ENCODE results near the gene GSTP1. TPM values are rescaled to one million over a fixed set of nuclear protein-coding genes. Genes with fewer than 3 reads are reported as not detected.

The GSTP1 gene
- total RNA-seq, 1 donor from 2014 or later, result 431 TPM

DNA sequence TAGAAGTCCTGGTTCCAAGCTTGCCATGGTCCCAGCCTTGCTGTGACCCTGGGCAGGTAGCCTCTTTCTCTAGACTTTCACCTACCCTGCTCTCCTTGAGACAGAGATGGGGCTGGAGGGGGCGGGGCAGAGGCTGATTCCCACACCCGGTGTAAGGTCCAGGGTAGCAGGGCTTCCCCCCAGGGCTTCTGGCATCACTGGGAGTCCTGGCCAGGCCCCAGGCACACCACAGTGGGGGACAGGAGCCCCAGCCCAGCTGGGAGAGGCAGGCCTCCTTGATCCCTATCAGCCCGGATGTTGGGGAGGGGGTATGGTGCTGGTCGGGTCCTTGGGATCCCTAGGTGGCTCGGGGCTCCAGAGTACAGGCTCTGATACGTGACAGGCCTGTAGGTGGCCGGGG is 47.8 kb downstream of the GSTP1 start:
- DNase-seq, result no peak

DNA sequence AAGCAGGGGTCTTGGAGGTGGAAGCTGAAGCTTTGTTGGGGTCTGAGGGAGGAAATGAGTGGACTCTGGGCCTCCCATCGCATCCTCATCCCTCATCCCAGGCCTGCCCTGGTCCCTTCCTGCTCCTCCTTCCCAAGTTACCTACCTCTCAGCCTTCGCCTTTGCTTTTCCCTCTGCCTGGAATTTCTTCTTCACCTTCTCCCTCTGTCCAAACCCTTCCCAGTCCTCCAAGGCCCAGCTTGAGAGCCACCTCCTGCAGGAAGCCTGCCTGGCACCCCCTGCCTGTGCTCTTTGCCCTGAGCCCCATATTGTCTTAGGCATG is 48.2 kb downstream of the GSTP1 start:
- no peak for DNase-seq

DNA sequence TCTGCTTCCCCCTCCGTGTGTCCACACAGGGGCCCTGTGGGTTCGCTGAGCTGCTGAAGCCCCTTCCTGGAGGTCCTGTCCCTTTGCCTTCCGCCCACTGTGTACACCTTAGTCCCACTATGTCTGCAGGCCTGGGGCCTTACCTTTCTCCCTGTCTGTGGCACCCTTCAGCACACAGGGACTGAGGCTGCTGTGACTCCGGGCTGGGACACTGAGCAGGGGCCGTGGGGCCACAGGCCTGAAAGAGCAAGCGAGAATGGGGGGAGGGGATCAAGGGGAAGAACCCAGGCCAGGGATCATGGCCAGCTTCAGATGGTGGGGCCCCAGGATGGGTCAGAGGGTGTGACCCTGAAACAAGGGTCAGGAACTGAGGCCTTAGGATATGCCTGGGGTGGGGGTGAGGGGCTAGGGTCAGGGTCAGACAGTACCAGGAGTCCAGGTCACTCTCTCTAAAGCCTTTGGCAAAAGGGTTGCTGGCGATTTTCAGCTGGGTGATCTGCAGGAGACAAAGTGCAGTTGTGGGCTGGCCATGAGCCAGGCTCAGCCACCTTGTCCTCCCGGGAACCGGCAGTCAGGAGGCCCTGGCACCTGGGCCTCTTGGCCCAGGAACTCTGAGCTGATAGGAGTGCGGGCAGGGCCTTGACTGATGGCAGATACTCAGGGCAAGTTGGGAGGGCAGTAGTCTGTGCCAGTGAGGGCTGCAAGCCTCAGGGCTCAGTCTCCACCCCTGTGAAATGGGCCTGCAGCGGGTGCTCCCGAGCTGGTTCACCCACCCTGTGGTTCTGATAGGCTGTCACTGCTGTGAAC is 48.8 kb downstream of the GSTP1 start:
- no peak for DNase-seq

DNA sequence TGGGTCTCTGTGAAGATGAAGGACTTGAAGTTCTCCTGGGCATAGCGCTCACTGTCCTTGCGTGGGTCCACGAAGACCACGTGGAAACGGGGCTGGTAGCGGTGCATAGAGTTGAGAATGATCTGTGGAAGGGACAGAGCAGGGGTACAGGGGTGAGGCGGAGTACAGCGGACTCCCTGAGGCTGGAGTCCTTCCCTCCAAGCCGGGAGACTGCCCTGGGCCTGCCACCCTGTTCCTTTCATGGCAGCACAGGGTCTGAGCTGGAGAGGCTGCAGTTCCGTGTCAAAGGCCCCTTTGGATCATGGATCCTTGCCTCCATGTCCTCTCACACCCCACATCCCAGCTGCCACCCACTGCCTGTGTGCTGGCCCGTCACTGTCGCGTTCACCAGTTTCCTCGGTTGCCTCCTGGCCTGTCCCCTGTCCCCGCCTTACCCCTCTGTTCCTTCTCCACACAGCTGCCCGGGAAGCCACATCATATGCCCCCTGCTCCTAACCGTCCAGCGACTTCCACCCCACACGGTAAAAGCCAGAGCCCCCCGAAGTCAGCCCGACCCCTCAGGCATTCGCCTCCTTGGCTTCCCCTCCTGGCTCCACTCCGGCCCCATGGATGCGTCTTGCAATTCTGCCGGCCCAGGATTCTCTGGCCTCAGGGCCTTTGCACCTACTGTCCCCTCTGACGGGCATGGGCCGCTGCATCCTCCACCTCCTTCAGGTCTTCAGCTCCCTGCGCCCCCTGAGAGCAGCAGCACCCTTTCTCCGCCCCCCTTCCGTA is 49.6 kb downstream of the GSTP1 start:
- no peak for DNase-seq

DNA sequence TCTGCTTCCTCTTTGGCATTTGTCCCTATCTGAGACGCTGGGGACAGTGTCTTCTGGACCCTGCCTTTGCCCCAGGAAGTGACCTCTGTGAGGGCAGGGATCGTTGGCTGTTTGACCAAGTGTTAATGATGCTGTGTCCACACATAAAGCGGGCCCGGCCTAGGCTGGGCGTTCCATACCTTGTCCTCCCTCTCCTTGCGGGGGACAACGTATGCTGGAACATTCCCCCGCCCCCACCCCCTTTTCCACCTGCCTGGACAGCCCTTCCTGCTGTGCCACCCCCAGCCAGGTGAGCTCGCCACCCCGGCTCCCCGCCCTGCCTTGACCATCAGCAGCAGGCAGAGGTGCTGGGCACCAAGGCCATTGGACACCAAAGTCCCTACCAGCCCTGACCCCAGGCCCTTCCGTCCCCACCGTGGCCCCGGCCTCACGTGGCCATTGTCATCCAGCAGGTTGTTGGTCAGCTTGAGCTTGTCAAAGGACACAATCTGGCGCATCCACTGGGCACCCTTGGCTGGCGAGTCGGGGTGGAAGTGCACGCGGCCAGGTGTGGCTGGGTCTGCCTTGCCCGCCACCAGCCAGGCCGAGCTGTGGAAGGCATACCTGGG is 50.2 kb downstream of the GSTP1 start:
- DNase-seq, result no peak

DNA sequence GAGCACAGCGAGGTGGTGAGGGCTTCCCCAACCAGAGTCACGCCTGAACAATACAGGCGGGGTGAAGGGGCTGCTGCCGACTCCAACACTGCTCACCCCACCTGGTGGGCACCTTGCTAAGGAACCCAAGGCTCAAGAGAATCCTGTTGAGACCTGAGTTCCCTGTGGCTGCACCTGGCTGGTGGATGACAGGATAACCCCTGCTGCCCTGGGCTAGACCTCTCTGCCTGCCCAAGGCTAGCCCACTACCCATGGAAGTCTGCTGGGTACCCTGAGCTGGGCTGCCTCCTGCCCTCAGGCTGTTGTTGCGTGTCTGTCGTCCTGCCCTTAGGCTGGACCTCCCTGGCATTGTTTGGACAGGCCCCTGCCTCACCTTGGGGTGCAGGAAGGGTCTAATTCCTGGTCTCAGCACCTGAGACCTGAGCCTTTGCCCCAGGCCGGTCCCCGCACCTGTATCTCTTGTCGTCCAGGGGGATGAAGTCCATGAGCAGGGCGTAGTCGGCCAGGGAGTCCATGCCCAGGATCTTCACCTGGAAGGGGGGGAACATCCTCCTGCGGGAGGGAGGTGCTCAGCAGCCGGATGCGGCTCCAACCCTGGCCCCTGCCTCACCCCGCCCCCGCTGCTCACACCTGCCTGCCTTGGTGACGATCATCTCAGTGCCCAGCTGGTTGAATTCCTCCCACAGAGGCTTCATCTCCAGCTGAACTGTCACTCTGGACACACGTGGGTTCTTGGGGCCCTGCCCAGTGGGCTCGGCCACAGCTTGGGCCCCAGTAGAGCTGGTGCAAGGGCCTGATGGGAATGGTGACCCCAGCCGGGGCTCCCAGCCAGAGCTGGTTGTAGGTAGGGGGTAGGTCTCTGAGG is 51.0 kb downstream of the GSTP1 start:
- no peak for DNase-seq

DNA sequence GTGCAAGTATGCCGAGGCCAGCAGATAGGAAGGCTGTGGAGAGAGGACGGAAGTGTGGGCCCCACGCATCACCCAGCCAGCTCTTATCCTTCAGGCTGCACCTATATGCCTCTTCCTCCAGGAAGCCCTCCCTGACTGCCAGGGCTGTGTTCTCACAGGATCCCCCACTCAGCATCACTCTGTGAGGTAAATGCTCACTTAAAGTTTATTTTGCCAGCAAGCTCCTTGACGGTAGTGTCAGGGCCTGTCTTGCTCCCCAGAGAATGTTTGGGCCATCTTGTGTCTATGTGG is 51.6 kb downstream of the GSTP1 start:
- DNase-seq, result no peak

Small RNA genes lying within 50 kb of the gene (small RNA-seq; reads per million reads assigned to genes)
- gene AP003385.3 (ENCODE audit: low replicate concordance), result not detected

Other genes starting within 250 kb of the GSTP1 start
- gene POLD4, start 230.3 kb upstream of the GSTP1 start, total RNA-seq, result 20.1 TPM
- 5.3 TPM for gene CLCF1, start 210.2 kb upstream of the GSTP1 start, total RNA-seq
- 13.3 TPM for gene RAD9A, start 191.8 kb upstream of the GSTP1 start, total RNA-seq
- gene PPP1CA, start 182.0 kb upstream of the GSTP1 start, total RNA-seq, result 121 TPM
- gene TBC1D10C, start 179.7 kb upstream of the GSTP1 start, total RNA-seq, result 1.0 TPM
- 39.0 TPM for gene CARNS1, start 168.1 kb upstream of the GSTP1 start, total RNA-seq
- gene RPS6KB2, start 155.3 kb upstream of the GSTP1 start, total RNA-seq, result 65.2 TPM
- 1.2 TPM for gene PTPRCAP, start 146.1 kb upstream of the GSTP1 start, total RNA-seq
- 45.0 TPM for gene CORO1B, start 140.3 kb upstream of the GSTP1 start, total RNA-seq
- not detected for gene GPR152, start 131.1 kb upstream of the GSTP1 start, total RNA-seq
- gene CABP4, start 128.5 kb upstream of the GSTP1 start, total RNA-seq, result 1.1 TPM
- 83.5 TPM for gene TMEM134, start 114.6 kb upstream of the GSTP1 start, total RNA-seq
- 42.2 TPM for gene AIP, start 100.8 kb upstream of the GSTP1 start, total RNA-seq
- gene PITPNM1, start 78.4 kb upstream of the GSTP1 start, total RNA-seq, result 17.1 TPM
- 10.3 TPM for gene CDK2AP2, start 75.7 kb upstream of the GSTP1 start, total RNA-seq
- not detected for gene CABP2, start 60.4 kb upstream of the GSTP1 start, total RNA-seq
- 273 TPM for gene NDUFV1, start 23.1 kb downstream of the GSTP1 start, total RNA-seq
- 4.9 TPM for gene NUDT8, start 46.1 kb downstream of the GSTP1 start, total RNA-seq
- gene TBX10, start 56.0 kb downstream of the GSTP1 start, total RNA-seq, result not detected
- not detected for gene ACY3, start 66.9 kb downstream of the GSTP1 start, total RNA-seq
- 3.3 TPM for gene ALDH3B2, start 90.8 kb downstream of the GSTP1 start, total RNA-seq

All from tongue (tissue), 3 donors.